Activated CD4-positive, CD25-positive, alpha-beta regulatory T cell treated with anti-CD3 and anti-CD28 coated beads, Interleukin-2, amount 50 U/mL, for 72 hours (primary cell): Measurements from ENCODE around the gene SLC38A8.

ENCODE experiments used
- DNase-seq: peaks from one replicate; pipeline ENCODE4 v3.0.0; 2021

Gene SLC38A8

GRCh38 chr16:84068041-84068440 is 25.4 kb upstream of the SLC38A8 start:
- DNase-seq: no peak

DNA sequence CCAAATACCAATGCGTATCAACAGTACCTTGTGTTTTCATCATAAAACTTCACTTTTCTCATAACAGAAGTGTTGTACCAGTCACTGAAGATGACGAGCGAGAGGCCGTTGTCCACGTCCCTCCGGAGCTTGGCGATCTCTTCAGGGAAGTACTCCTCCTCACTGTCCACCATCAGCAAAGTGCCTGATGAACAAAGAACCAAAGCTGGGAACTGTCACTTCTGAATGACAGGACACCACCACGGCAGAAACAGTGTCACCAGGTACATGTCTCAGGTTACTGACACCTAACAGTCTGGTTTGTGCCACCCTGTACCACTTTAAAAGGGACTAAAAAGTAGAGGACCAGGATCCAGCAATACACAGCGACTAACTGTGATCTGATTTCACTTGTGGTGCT is 25.0 kb upstream of the SLC38A8 start:
- no peak for DNase-seq

DNA sequence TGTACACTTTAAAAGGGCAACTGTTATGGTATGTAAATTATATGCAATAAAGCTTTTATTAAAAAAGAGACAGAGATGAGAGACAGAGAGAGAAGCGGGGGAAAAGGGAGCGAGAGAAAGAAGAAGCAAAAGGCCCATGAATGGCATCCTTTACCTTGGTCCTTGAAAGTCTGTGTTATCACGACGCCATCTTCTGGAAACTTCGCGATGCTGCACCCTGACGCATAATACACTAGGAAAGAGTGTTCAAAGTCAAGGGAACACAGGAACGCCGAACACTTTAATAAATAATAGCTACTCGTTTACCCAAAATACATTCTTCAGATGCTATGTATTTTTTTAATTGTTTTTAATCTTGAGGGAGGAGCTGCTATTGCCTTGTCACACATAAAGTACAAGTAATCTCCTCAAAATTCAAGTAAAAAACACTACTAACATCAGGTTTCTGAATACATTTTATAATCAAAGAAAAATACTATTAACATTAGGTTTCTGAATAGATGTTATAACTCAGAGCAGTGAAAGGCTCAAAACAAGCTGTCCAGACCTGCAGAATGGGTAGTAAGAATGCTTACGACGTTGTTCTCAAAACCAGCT is 23.0 kb upstream of the SLC38A8 start:
- DNase-seq: no peak

GRCh38 chr16:84063980-84064379 is 21.4 kb upstream of the SLC38A8 start:
- no peak for DNase-seq

- peak; percentile 69 for DNase-seq
Observed at GRCh38 chr16:84062734-84063640, 20.4 kb upstream of the SLC38A8 start.

GRCh38 chr16:84061236-84061819 is 18.7 kb upstream of the SLC38A8 start:
- DNase-seq: no peak

DNA sequence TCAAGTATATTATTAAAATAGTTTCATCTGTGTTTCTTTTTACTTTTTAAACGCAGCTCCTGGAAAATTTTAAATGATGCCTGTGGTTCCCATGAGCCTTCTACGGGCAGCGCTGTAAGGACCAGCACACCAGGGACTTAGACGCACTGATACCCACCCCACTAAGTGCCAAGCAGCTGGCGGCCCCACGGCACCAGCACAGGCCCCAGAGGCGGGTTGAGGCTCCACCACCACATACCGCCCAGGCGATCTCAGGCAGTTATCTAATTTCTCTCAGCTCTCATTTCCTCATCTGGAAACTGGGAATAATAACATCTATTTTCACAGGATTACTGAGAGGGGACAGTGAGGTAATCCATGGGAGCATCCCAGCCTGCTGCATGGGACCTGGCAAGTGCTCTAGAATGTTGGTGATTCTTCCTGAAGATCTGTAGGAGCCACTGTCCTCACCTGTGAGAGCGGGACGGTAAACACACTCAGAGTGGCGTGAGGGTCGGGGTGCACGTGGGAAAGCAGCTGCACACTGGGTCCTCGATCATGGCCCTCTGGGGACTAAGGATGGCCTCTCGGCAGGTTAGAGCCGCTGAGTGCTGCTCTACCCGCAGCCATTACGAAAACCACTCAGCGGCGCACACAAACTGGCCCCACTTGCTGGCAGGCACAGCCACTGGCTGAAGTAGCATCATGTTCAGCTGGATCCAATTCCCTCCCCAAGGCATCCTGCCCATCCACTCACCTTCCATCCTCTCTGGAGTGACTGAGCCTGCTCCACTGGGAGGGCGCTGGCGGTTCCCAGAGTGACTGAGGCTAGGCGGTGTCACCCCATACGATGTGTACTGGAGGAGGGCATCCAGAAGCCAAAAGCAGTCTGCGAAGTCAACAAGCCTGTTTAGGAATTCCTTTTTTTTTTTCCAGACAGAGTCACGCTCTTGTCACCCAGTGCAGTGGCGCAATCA is 17.6 kb upstream of the SLC38A8 start:
- no peak for DNase-seq

DNA sequence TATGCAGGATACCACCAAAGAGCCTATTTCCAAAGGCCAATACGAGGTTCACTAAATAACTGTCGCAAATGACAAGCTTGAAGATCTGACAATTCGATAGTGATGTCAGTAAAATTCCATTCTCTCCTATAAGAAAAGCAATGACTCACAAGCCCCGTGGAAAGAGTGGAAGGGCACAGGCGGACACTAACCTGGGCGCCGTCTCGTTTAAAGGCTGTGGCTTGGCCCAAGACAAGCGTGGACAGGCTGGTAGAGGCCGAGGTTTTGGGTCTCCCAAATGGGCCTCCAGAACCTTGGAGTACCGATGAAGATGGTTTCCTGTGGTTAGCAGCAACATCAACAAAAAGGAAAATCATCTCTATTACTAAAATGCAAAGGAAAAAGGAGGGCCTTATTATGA is 16.5 kb upstream of the SLC38A8 start:
- DNase-seq: no peak

DNA sequence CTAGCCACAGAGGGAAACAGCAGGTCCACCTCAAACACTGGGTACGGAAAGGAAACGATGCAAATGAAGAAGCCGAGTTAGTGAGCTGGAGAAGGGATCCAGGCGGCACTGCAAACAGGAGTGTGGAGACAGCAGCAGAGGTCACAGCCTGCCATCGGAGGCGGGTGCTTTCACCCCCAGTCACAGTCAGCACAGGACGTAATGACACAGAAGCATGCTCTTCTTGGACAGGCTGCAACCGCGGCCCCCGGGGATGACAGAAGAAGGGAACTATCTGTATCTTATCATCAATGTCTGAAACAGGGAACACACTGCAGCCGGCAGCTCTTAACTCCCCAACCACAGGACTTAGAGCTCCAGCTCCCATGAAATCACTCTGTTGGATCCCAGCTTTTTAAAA is 16.1 kb upstream of the SLC38A8 start:
- DNase-seq: no peak

DNA sequence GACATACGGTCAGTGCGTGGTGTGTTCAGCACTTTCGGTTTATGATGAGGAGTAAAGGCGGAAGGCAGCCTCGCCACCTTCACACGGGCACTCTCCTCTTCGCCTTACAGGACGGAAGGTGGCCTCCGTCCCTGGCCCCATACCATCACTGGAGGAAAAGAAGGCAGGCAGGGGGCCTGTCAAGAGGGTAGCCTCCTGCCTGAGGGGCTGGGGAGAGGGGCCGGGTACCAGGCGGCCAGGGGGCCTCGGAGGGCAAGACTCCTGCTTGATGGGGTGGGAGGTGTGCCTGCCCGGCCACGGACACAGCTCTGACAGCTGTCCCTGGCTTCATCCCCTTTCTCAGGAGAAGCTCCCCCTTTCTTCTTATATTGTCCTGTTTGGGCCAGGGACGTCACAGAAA is 15.6 kb upstream of the SLC38A8 start:
- no peak for DNase-seq

DNA sequence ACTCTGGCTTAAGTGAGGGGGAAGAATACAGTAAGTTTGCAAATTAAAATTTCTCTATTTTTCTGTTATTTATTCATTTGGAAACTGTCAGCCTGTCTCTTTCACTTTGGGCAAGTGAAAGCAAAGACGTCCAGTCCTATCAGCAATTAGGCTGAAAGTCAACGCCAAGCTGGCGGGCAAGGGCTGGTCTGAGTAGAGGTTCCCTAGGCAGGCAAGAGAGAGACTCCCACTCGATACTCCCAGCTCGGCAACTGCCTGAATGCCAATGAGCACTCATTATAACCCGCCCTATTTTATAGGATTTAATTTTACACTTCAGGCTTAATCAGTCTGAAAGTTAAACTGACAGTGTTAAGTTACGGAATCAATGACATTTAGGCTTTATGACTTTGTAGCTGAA is 14.3 kb upstream of the SLC38A8 start:
- no peak for DNase-seq

GRCh38 chr16:84055801-84056634 is 13.4 kb upstream of the SLC38A8 start:
- no peak for DNase-seq

- DNase-seq: no peak
Observed at GRCh38 chr16:84055366-84055765, 12.8 kb upstream of the SLC38A8 start.

DNA sequence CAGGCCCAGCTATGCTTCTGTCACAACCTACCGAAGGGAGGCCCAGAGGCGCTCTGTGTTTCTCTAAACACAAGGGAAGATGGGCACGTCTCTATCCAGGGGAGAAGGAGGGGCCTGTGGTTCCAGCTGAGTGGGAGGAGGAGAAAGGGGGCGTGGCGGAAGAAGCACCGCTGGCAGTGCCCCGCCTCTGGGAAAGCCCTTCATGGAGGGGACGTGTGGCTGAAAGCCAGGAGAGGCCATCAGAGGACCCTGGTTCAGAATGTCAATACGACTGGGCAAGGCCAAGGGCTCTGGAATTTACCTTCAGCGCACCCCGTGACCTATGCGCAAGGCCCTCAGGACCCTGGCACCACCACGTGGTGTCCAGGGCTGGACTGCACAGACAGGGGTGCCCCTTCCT is 12.3 kb upstream of the SLC38A8 start:
- no peak for DNase-seq

DNA sequence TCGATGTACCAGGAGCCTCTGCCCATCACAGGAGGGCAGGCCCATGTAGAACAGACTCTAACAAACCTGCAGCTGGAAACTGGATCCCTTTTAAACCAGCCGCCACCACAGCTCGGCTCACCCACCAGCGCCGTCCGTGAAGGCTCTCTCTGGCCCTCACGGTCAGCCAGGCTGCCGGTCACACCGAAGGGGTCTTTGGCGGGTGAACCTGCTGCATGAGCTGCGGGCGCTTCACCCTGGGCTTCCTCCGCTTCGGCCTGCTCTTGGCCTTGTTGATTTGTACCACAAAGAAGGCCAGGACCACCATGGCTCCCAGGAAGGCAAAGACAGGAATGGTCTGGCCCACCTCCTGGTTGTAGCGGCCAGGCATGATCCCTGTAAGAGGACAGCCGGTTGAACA is 11.7 kb upstream of the SLC38A8 start:
- DNase-seq: no peak

GRCh38 chr16:84053237-84053636 is 10.6 kb upstream of the SLC38A8 start:
- no peak for DNase-seq

DNA sequence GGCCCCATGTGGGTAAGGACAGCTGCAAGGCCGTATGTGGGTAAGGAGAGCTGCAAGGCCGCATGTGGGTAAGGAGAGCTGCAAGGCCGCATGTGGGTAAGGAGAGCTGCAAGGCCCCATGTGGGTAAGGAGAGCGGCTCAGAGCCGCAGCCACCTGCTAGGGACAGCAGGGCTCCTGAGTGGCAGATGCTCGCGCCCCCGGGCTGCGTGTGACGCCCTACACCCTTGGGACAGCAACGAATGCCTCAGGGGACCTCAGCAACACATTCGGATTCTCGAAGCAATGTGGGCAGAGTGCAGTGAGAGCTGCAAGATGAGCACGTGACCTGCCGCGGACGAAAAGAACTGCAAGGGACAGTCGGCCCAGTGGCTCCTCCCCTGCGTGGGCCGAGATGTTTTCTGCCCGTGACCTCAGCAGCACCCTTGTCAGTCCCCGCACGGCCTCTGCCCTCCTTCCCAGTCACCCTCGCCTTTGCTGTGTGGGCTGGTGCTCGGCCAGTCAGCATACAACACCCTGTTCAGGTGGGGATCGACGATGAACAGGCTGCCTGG is 9.6 kb upstream of the SLC38A8 start:
- no peak for DNase-seq

DNA sequence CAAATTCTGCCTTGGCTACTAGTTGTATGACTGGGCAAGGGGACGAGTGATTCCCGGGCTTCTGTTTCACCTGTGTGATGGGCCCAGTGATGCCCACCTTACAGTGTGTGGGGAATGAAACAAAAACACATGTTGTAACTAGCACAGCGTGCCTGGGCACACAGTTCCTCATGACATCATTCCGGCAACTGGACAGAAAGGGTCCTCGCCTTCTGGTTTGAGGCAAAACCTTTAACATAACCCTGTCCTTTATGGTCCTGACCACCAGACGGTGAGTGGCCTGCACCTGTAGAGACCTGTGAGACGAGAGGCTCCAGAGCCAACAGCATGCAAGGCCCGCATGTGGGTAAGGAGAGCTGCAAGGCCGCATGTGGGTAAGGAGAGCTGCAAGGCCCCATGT is 7.7 kb upstream of the SLC38A8 start:
- no peak for DNase-seq

DNA sequence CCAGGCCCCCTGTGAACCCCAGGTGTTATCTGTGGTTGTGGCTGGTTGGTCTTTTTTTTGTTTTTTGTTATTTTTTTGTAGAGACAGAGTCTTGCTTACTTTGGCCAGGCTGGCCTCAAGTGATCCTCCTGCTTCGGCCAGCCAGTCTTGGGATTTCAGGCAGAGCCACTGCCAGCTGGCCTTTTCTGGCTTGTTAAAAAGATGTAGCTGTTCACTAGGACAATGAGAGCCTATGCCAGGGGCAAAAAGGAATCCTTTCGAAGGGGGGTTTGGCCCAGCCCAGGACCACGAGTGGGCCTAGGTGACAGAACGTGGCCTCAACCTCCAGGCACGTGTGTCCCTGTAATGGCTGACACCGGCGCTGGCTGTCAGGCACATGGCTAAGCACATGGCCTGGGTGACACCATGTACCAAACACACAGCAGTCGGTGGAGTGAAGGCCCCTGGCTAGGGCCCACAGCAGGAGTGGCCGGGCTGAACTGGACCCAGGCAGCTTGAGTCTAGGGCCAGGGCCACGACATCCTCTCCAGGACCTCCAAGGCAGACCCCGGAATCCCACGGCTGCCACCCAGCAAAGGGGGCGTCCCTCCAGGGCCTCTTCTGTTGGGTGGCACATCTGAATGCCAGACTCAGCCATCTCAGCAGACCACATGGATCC is 6.9 kb upstream of the SLC38A8 start:
- DNase-seq: no peak

DNA sequence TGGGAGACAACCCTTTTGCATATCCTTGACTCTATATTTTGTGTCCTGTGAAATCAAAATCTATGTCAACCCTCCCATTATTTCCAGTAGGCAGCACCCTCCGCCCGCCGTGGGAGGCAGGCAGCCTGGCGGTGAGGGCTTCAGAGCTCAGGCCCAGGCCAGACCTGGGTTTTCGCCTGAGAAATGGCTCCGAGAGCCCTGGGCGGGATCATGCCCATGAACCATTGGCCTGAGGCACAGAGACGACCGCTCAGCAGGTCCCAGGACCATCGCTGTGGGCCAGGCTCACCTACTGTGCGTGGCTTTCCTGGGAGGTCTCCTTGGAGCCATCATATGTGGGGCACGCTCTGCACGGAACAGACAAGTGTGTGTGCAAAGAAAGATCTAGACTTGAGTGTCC is 6.3 kb upstream of the SLC38A8 start:
- DNase-seq: no peak

DNA sequence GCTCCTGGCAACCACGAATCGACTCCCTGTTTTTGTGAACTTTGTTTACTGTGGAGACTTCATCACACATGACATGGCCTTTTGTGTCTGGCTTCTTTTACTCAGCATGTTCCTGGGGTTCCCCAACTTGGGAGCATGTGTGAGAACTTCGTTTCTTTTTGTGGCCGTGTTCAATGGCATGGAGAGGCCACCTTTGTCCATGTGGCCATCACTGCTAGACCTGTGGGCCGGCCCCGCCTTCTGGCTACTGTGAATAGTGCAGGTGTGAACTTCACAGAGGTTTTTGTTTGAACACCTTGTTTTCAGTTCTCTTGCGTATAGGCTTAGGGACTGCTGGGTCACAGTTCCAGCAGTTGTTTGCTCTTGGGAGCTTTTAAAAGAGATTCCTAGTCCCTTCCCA is 5.7 kb upstream of the SLC38A8 start:
- no peak for DNase-seq
